Chondrocyte (in vitro differentiated cells): ENCODE data around the gene ATP7B. TPM values are rescaled to one million over a fixed set of nuclear protein-coding genes. Genes with fewer than 3 reads are reported as not detected.

Source experiments
- DNase-seq: peaks from one replicate; pipeline ENCODE4 v3.0.0; 2021; ENCODE audit warnings: mixed read lengths, low spot score
- H3K27ac Mint-ChIP-seq: one replicate; pipeline ENCODE4 v1.8.0; 2021; ENCODE audit warnings: mild to moderate bottlenecking, moderate library complexity, mixed read lengths; ENCODE audit not compliant: unreplicated experiment
- H3K27me3 Mint-ChIP-seq: 2 replicates; pipeline ENCODE4 v1.8.0; 2021; ENCODE audit warnings: low read depth, mixed read lengths
- H3K36me3 Mint-ChIP-seq: 2 replicates; pipeline ENCODE4 v1.8.0; 2021; ENCODE audit warnings: low read depth, mixed read lengths
- H3K4me1 Mint-ChIP-seq: 2 replicates; pipeline ENCODE4 v1.8.0; 2021; ENCODE audit warnings: low read depth, mild to moderate bottlenecking, mixed read lengths
- H3K4me3 Mint-ChIP-seq: one replicate; pipeline ENCODE4 v1.8.0; 2021; ENCODE audit warnings: mild to moderate bottlenecking, moderate library complexity, mixed read lengths; ENCODE audit not compliant: unreplicated experiment
- H3K9me3 Mint-ChIP-seq: 2 replicates; pipeline ENCODE4 v1.8.0; 2021; ENCODE audit warnings: low read depth, mixed read lengths
- CTCF ChIP-seq: fragments of 200-600 bp; sonication (generic); IDR thresholded peaks from 2 replicates; pipeline ENCODE4 v1.5.0; 2021; ENCODE audit warnings: antibody characterized with exemption, mild to moderate bottlenecking, moderate library complexity
- total RNA-seq: library from RNA; stranded (reverse); gene quantifications from 3 replicates; pipeline ENCODE4 v1.2.1, GENCODE V29; 2021

The ATP7B gene
- total RNA-seq, 1 donor from 2014 or later, result 16.8 TPM

- Mint-ChIP-seq H3K27me3 (no peaks in the 10 kb centered on the region), H3K27ac (no peak overlapping the region), H3K36me3 (peaks cover 40% of the 10 kb centered on the region), H3K4me1 (peaks cover 2% of the 10 kb centered on the region), H3K9me3 (peaks cover 4% of the 10 kb centered on the region), H3K4me3 (no peak overlapping the region)
- no peak for TF ChIP-seq CTCF
- DNase-seq, result no peak
These were observed 8.9 kb upstream of the ATP7B start for GRCh38 chr13:52020191-52020590.

- TF ChIP-seq CTCF, result no peak
- H3K4me1 Mint-ChIP-seq, result peaks cover 8% of the 10 kb centered on the region
- peak overlapping the region; percentile 27 for H3K27ac Mint-ChIP-seq
- peaks cover 25% of the 10 kb centered on the region for H3K36me3 Mint-ChIP-seq
- H3K9me3 Mint-ChIP-seq, result peaks cover 4% of the 10 kb centered on the region
- no peak for DNase-seq
- no peak overlapping the region for H3K4me3 Mint-ChIP-seq
- H3K27me3 Mint-ChIP-seq, result no peaks in the 10 kb centered on the region
These were observed 5.0 kb upstream of the ATP7B start for GRCh38 chr13:52016296-52016695.

GRCh38 chr13:52012512-52012836 is 1.2 kb upstream of the ATP7B start:
- peaks cover 4% of the 10 kb centered on the region for H3K9me3 Mint-ChIP-seq
- H3K27ac Mint-ChIP-seq, result peak overlapping the region; percentile 98
- H3K36me3 Mint-ChIP-seq, result peaks cover 7% of the 10 kb centered on the region

GRCh38 chr13:52011632-52012511 is 622 bp upstream of the ATP7B start, which contains the start of gene ALG11:
Gene ALG11 (plus strand): TSS chr13:52012398. CDS start chr13:52012419, 21 bp downstream.
- peak within 1 kb of the TSS; percentile 98 for H3K27ac Mint-ChIP-seq
- peak within 1 kb of the TSS; percentile 95 for H3K4me3 Mint-ChIP-seq
- peak; percentile 99 for DNase-seq
- no peaks in the 10 kb centered on the region for H3K27me3 Mint-ChIP-seq
- TF ChIP-seq CTCF, result no peak
- peaks cover 6% of the 10 kb centered on the region for H3K36me3 Mint-ChIP-seq
- peaks cover 26% of the 10 kb centered on the region for H3K4me1 Mint-ChIP-seq
- H3K9me3 Mint-ChIP-seq, result peaks cover 4% of the 10 kb centered on the region

More at GRCh38 chr13:52012512-52012836, 1.2 kb upstream of the ATP7B start:
- no peak for DNase-seq
- Mint-ChIP-seq H3K4me1 (peaks cover 26% of the 10 kb centered on the region), H3K4me3 (peak overlapping the region; percentile 95), H3K27me3 (no peaks in the 10 kb centered on the region)
- no peak for TF ChIP-seq CTCF

- no peak overlapping the region for H3K27ac Mint-ChIP-seq
- H3K36me3 Mint-ChIP-seq, result no peaks in the 10 kb centered on the region
- DNase-seq, result no peak
- TF ChIP-seq CTCF, result no peak
- H3K4me1 Mint-ChIP-seq, result peaks cover 26% of the 10 kb centered on the region
- H3K4me3 Mint-ChIP-seq, result no peak overlapping the region
- no peaks in the 10 kb centered on the region for H3K9me3 Mint-ChIP-seq
- H3K27me3 Mint-ChIP-seq, result no peaks in the 10 kb centered on the region
These were observed 1.3 kb downstream of the ATP7B start for GRCh38 chr13:52009946-52010345.
